Stimulated activated naive CD4-positive, alpha-beta T cell (primary cell): Measurements from ENCODE around the gene RAPGEF4.
"Not testable (repeated sequence)": the region's sequence is repeated elsewhere in the genome, so short reads cannot be mapped to it uniquely, and the experiment has no call there.

Experiments used
- DNase-seq, 6 experiments: peaks; one replicate each; lab custom pipeline; 2025; lab: John Stamatoyannopoulos, UW

The RAPGEF4 gene

GRCh38 chr2:172726172-172726735 is 9.4 kb upstream of the RAPGEF4 start:
- no peak for DNase-seq

- DNase-seq: no peak
These were observed 5.2 kb upstream of the RAPGEF4 start for GRCh38 chr2:172730411-172730810.

- DNase-seq: no peak
These were observed 699 bp upstream of the RAPGEF4 start for GRCh38 chr2:172734711-172735581.

- DNase-seq: no peak
These were observed 954 bp downstream of the RAPGEF4 start for GRCh38 chr2:172736424-172737174.

GRCh38 chr2:172739661-172740266 is 4.1 kb downstream of the RAPGEF4 start:
- no peak for DNase-seq

DNA sequence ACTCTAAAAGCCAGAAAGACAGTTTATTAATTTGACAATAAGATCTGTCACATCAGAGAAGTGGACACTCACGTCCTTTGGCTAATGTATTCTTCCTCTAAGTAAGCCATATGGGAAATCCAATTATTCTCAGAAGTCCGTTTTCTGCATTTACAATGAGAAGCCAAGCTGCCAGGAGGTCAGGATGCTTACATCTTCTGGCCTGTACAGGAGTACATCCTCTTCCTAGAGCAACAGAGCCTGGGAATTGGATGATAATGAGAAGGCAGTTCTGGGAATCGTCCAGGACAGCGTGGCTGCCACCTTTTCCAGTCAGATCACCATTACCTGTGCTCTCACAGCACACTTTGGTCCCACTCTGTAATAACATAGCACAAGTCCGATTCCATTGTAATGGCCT is 5.2 kb downstream of the RAPGEF4 start:
- no peak for DNase-seq

DNA sequence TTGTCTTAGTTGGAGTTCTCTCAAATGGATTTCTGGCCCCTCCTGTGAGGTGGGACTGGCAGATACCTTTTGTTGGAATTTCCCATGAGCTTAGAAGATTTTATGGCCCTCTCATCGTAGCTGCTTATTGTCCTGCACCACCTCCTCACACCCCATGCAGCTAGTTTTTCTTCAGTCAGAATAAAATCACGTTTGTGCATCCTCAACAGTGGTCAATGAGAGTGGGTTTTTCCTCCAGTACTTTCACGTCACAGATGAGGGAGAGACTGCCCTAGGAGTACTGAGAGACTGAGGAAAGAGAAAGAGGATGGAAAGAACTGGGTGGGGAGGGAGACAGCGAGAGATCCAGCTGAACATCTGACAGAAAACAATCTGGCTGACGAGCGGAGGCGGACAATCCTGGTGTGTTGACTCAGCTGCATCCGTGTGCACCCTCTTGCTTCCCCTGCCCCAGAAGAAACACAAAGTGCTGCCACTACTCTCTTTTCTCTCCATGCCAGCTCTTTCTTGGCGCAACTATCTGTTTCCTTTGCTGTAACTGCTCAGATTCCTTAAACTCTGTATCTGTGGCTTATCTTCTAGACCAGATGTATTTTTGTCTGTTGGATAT is 7.4 kb downstream of the RAPGEF4 start:
- DNase-seq: no peak

DNA sequence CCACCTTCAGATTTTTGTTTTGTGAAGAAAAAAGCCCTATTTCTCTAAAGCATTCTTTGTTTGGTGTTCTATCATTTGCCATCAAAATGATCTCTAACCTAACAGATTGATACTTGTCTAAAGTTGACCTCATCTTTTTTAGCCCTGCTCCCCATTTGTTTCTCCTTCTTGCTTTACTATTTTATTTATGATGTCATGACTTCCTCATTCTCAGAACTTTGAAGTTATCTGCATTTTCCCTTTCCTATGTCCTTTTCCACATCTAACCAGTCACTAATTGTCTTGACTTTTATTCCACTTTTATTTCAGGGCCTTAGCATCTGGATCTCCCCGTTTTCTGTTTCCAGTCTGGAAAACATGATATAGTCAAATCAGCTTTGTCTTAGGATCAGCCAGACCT is 8.3 kb downstream of the RAPGEF4 start:
- DNase-seq: no peak

DNA sequence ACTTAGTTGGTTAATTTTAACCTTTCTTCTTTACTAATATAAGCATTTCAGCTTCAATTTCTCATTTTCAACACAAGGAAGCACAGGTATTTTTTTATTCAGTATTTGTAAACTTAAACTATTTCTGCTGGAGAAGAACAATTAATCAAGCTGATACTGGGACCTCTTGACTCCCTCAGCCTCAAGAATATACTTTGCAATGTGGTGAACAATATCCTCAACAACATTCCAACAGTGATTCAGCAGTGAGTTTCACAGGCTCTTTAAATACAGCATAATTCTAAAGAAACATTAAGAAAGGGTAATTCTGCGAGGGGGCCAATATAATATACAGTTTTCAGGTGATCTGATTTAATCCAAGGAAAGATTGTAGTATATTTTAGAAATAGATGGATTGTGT is 10.0 kb downstream of the RAPGEF4 start:
- no peak for DNase-seq

- not testable (repeated sequence) for DNase-seq
These were observed 12.9 kb downstream of the RAPGEF4 start for GRCh38 chr2:172748543-172748942.

- DNase-seq: no peak
These were observed 13.7 kb downstream of the RAPGEF4 start for GRCh38 chr2:172749388-172749787.

- no peak for DNase-seq
These were observed 15.9 kb downstream of the RAPGEF4 start for GRCh38 chr2:172751564-172751963.

DNA sequence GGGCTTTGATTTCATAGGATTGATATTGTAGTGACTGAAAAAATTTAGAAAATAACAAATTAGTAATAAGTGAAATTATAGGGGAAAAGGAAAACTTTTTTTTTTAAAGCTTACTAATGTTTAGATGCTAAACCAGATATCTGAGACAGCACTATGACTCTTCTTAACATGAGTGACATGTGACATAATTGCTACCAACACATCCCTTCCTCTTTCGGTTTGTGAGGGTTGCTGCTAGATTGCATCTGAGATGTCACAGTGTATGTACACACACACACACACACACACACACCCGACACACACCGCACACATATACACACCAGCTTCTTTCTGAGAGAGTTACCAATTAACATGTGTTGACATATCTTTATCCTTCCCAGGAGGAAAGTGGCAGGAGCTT is 18.0 kb downstream of the RAPGEF4 start:
- DNase-seq: no peak

DNA sequence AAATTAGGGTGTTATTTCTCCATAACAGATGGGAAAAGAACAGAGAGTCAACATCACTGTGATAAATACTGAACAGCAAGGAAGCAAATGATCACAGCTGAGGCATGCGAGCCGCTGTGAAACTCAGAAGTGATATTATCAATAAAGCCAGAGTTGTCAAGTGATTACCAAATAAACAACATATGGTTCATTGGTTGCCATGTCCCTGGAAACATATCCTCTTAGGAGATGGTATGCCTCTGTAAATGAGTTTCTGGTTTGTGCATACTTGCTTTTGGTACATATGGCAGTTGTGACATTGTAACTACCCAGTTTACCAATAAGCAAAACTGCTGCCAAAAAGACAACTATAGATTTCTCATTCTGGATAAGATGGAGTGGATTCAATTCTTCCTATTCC is 23.8 kb downstream of the RAPGEF4 start:
- no peak for DNase-seq

- no peak for DNase-seq
These were observed 25.7 kb downstream of the RAPGEF4 start for GRCh38 chr2:172761306-172761705.

DNA sequence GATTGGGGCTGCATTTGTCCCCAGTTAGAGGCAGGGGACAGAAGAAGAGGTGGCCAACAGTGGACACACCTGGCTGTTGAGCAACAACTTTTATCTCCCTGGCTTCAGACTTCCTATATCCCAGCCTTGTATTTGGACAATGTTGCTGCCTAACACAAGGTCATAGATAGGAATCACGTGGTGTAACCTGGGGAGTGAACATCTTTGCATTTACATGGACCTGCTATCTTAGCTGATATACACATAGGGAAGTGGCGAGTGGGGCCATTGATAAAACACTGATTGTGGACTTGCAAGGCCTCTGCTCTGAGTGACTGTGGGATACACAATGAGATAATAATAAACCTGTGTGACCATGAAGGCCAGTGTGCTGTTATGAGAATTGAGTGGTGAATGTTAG is 26.9 kb downstream of the RAPGEF4 start:
- no peak for DNase-seq

GRCh38 chr2:172763079-172763478 is 27.4 kb downstream of the RAPGEF4 start:
- no peak for DNase-seq

- no peak for DNase-seq
These were observed 30.0 kb downstream of the RAPGEF4 start for GRCh38 chr2:172765662-172766061.

DNA sequence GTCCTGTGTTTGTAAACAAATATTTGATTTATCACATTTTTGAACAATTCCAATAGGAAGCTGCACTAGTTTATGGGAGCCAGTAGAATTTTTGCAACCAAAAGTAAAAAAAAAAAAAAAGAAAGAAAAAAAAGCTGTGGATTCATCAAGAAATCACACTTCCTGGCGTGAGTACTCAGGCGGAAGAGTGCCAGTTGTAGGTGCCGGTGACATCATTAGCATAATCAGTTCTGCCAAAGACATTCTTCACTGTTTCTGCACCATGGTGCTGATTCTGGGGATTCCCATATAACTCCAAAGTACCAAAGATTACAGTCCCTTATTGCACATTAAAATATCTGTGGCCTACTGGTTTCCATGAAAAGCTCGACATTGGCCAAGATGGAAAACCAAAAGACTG is 32.8 kb downstream of the RAPGEF4 start:
- no peak for DNase-seq

GRCh38 chr2:172769879-172770278 is 34.2 kb downstream of the RAPGEF4 start:
- DNase-seq: no peak

- no peak for DNase-seq
These were observed 35.2 kb downstream of the RAPGEF4 start for GRCh38 chr2:172770887-172771286.

GRCh38 chr2:172772633-172773032 is 37.0 kb downstream of the RAPGEF4 start:
- DNase-seq: no peak
